Occipital lobe (tissue), 2 donors: ENCODE results near the gene RNF44. TPM values are rescaled to one million over a fixed set of nuclear protein-coding genes. Genes with fewer than 3 reads are reported as not detected.

Experiments used
- small RNA-seq: library from RNA; depleted of rRNA; stranded (forward); fragments of <200 nt; gene quantifications from one replicate; pipeline ENCODE3, GENCODE V24; 2014
- total RNA-seq: library from RNA; depleted of rRNA; stranded (reverse); fragments of >200 nt; gene quantifications from one replicate; pipeline ENCODE4 v1.2.3, GENCODE V29; 2014

RNF44 gene
- total RNA-seq, 1 donor from 2014 or later: 8.6 TPM

Small RNAs within 50 kb of the gene (small RNA-seq; reads per million reads assigned to genes)
- gene RF00019 (not detected), gene RN7SL684P (not detected)

Other genes with a start within 250 kb of the RNF44 start
- gene KIAA1191, start 175.6 kb downstream of the RNF44 start, total RNA-seq: 97.3 TPM
- 50.5 TPM for gene ARL10, start 171.9 kb downstream of the RNF44 start, total RNA-seq
- 5.0 TPM for gene NOP16, start 148.8 kb downstream of the RNF44 start, total RNA-seq
- 26.4 TPM for gene HIGD2A, start 148.7 kb downstream of the RNF44 start, total RNA-seq
- gene CLTB, start 120.9 kb downstream of the RNF44 start, total RNA-seq: 42.0 TPM
- gene FAF2, start 89.0 kb downstream of the RNF44 start, total RNA-seq: 32.6 TPM
- under 0.01 TPM for gene CDHR2, start 11.9 kb upstream of the RNF44 start, total RNA-seq
- gene GPRIN1, start 72.8 kb upstream of the RNF44 start, total RNA-seq: 107 TPM
- 12.6 TPM for gene SNCB, start 93.1 kb upstream of the RNF44 start, total RNA-seq
- not detected for gene EIF4E1B, start 93.3 kb upstream of the RNF44 start, total RNA-seq
- 27.1 TPM for gene TSPAN17, start 110.1 kb upstream of the RNF44 start, total RNA-seq